Mucosa of rectum (tissue), 2 donors: ENCODE results near the gene LSAMP.

Experiments used
- H3K27ac ChIP-seq, 2 donors: one replicate each; pipeline ENCODE4 v1.7.0; 2013; ENCODE audit warnings: inconsistent platforms in 2 of 2, low read depth in 2 of 2, low read length in 2 of 2
- H3K27me3 ChIP-seq, 2 donors: one replicate each; pipeline ENCODE4 v1.7.0; 2013; ENCODE audit warnings: low read length in 2 of 2; ENCODE audit not compliant: control insufficient read depth in 2 of 2, insufficient read depth in 2 of 2
- H3K36me3 ChIP-seq, 2 donors: one replicate each; pipeline ENCODE4 v1.7.0; 2013; ENCODE audit warnings: low read length in 2 of 2; ENCODE audit not compliant: control insufficient read depth in 2 of 2, insufficient read depth in 2 of 2
- H3K4me1 ChIP-seq, 2 donors: one replicate each; pipeline ENCODE4 v1.7.0; 2013; ENCODE audit warnings: low read length in 2 of 2, mild to moderate bottlenecking in 1 of 2; ENCODE audit not compliant: control insufficient read depth in 2 of 2, insufficient read depth in 2 of 2
- H3K4me3 ChIP-seq, 2 donors: one replicate each; pipeline ENCODE4 v1.7.0; 2013; ENCODE audit warnings: low read length in 2 of 2
- H3K9ac ChIP-seq, 2 donors: one replicate each; pipeline ENCODE4 v1.7.0; 2013; ENCODE audit warnings: low read length in 2 of 2, low read depth in 1 of 2, mild to moderate bottlenecking in 1 of 2
- H3K9me3 ChIP-seq, 2 donors: one replicate each; pipeline ENCODE4 v1.7.0; 2013; ENCODE audit warnings: low read length in 2 of 2; ENCODE audit not compliant: control insufficient read depth in 2 of 2
- donor health status: healthy.
- donor health status: Normal muscosa, but diverticular disease.

LSAMP gene

DNA sequence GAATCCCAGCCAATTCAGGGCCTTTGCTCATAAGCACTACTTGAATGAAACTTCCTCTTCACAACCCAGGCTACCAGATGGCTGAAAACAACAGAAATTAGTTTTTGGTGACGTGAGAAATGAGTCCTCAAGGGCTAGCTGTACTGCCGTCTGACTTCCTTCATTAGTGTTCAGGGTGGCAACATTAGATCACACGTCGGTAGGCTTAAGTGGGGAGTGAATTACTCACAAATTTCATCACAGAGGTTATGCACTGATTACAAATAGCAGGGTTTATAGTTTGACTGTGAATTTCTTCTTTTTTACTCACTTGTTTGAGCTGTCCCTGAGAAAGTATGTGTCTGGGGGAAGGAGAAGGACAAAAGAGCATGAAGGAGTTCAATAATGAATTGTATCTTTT, 424.8 kb downstream of the LSAMP start:
- H3K4me3 ChIP-seq: no peak overlapping the region
- H3K9me3 ChIP-seq: no peaks in the 10 kb centered on the region
- no peaks in the 10 kb centered on the region for H3K4me1 ChIP-seq
- no peak overlapping the region for H3K9ac ChIP-seq
- no peaks in the 10 kb centered on the region for H3K36me3 ChIP-seq
- H3K27me3 ChIP-seq: no peaks in the 10 kb centered on the region
- no peak overlapping the region for H3K27ac ChIP-seq

DNA sequence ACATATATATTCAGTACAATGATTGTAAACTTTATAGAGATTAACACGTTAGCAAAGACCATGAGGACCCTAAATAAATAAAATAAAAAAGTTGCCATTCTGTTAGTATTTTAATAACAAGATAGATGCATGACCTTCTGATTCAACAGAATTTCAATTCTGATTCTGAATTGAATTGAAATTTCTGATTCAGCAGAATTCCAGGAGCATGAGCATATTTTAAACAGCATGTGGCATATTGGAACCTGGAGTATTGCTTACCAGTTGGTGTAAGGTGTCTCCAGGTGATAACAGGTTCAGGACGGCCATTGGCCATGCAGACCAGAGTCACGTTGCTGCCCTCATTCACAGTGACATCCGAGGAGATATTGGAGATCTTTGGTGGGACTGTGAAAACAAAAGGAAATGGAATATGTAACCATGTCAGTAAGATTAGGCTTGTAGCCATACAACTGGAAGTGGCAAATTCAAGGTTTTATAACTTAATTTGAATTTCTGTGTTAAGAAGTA, 426.0 kb downstream of the LSAMP start:
- Histone ChIP-seq H3K9me3 (no peaks in the 10 kb centered on the region), H3K4me1 (no peaks in the 10 kb centered on the region), H3K27ac (no peak overlapping the region)

GRCh38 chr3:116018646-116019045, 426.6 kb downstream of the LSAMP start:
- Histone ChIP-seq H3K9ac (no peak overlapping the region), H3K36me3 (no peaks in the 10 kb centered on the region), H3K4me3 (no peak overlapping the region), H3K9me3 (no peaks in the 10 kb centered on the region), H3K27ac (no peak overlapping the region), H3K27me3 (no peaks in the 10 kb centered on the region), H3K4me1 (no peaks in the 10 kb centered on the region)

More for the DNA sequence above, 426.0 kb downstream of the LSAMP start:
- no peaks in the 10 kb centered on the region for H3K27me3 ChIP-seq
- H3K4me3 ChIP-seq: no peak overlapping the region
- H3K36me3 ChIP-seq: no peaks in the 10 kb centered on the region
- no peak overlapping the region for H3K9ac ChIP-seq

DNA sequence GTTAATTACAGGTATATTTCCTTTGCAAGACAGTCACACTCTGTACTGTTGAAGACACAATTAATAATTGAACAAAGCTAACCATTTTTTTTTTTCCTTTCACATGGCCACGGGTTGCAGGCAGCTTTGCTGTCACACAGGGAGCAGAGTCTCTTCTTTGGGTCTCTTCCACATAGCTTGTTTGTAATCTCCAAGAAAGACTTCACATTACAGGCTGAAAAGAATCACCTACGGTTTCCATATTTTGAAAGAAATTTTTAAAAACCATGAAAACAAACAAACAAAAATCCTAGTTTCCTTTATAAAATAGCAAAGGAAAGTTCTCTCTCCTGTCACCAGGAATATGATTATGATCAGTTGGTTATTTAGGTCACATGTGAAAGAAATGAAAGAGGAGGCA, 429.4 kb downstream of the LSAMP start:
- Histone ChIP-seq H3K27me3 (no peaks in the 10 kb centered on the region), H3K4me3 (no peak overlapping the region), H3K36me3 (no peaks in the 10 kb centered on the region), H3K4me1 (no peaks in the 10 kb centered on the region), H3K9ac (no peak overlapping the region), H3K27ac (no peak overlapping the region), H3K9me3 (no peaks in the 10 kb centered on the region)

DNA sequence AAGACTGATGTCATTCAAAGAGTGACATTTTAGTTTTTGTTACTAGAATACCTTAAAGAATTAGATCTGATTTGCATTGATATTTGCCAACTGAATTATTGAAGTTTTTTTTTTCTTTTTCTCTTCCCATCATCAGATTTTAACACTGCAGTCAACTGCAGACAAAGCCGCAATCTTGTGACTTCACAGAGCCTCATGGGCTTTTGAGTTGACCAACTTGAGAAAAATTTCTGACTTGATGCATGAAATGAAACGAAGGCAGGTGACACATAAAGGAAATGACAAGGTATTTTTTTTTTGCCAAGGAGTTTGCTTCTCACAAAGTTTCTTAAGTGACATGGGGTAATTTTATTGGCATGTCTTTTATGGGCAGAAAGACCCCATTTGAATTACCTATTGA, 438.3 kb downstream of the LSAMP start:
- no peak overlapping the region for H3K27ac ChIP-seq
- no peak overlapping the region for H3K9ac ChIP-seq
- H3K27me3 ChIP-seq: no peaks in the 10 kb centered on the region
- no peaks in the 10 kb centered on the region for H3K9me3 ChIP-seq
- no peak overlapping the region for H3K4me3 ChIP-seq
- no peaks in the 10 kb centered on the region for H3K4me1 ChIP-seq
- no peaks in the 10 kb centered on the region for H3K36me3 ChIP-seq

GRCh38 chr3:116005404-116005803, 439.9 kb downstream of the LSAMP start:
- Histone ChIP-seq H3K27me3 (no peaks in the 10 kb centered on the region), H3K27ac (no peak overlapping the region), H3K36me3 (no peaks in the 10 kb centered on the region), H3K9ac (no peak overlapping the region), H3K4me3 (no peak overlapping the region), H3K9me3 (no peaks in the 10 kb centered on the region), H3K4me1 (no peaks in the 10 kb centered on the region)

DNA sequence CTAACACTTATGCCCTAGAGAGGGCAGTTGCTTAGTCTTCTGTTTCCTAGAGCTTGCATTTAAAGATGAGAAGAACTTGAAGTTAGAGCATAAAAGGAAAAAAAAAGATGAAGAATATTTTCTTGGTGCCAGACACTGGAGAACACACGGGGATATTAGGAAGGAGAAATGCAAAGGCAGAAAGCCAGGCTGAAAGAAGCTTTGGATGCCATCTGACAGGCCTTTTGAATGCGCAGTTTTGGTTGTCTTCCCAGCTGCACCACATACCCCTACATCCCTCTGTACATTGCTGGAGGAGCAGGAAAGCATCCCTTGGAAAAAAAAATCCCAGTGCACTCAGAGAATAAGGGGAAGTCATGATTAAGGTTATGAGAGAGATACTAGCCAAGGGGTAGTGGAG, 443.1 kb downstream of the LSAMP start:
- Histone ChIP-seq H3K9ac (no peak overlapping the region), H3K4me3 (no peak overlapping the region), H3K36me3 (no peaks in the 10 kb centered on the region), H3K9me3 (no peaks in the 10 kb centered on the region), H3K27ac (no peak overlapping the region), H3K27me3 (no peaks in the 10 kb centered on the region), H3K4me1 (no peaks in the 10 kb centered on the region)

DNA sequence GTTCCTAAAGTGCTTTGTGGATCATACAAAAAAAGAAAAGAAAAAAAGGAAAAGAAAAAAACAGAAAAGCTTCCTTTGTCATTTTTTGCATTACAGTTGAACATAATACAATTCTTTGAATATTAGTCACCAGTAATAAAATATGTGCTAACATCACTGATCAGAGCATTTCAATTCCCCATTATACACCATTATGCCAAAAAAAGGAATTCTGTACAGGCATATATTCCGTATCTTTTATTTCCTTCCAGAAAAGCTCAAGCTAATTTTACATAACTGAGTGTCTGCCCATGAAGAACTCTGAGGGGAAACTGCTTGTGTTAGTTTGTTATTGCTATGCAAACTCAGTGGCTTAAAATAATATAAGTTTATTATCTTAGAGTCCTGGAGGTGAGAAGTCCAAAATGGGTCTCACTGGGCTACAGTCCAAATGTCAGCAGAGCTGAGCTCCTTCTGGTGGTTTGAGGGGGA, 444.1 kb downstream of the LSAMP start:
- Histone ChIP-seq H3K4me1 (no peaks in the 10 kb centered on the region), H3K9me3 (no peaks in the 10 kb centered on the region), H3K9ac (no peak overlapping the region), H3K27ac (no peak overlapping the region), H3K4me3 (no peak overlapping the region), H3K36me3 (no peaks in the 10 kb centered on the region), H3K27me3 (no peaks in the 10 kb centered on the region)

DNA sequence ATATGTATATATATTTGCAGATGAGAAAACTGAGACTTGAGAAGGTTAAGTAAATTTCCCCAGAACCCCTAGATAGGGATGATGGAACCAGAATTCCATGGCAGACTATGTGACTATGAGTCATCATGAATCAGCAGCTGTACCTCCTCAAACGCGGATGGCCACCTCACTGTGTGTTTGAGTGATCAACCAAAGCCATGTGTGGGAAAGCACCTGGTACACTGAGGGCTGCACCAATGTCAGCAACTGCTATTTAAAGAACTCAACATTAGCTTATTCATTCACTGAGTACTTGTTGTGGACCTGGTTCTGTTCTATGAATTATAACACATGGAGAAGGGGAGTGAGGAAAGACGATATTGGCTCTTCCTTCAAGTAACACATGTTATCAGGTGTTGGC, 445.0 kb downstream of the LSAMP start:
- Histone ChIP-seq H3K27ac (no peak overlapping the region), H3K9ac (no peak overlapping the region), H3K9me3 (no peaks in the 10 kb centered on the region), H3K27me3 (no peaks in the 10 kb centered on the region), H3K4me1 (no peaks in the 10 kb centered on the region), H3K36me3 (no peaks in the 10 kb centered on the region), H3K4me3 (no peak overlapping the region)

GRCh38 chr3:115999613-116000012, 445.7 kb downstream of the LSAMP start:
- H3K9ac ChIP-seq: no peak overlapping the region
- no peaks in the 10 kb centered on the region for H3K36me3 ChIP-seq
- H3K27me3 ChIP-seq: no peaks in the 10 kb centered on the region
- H3K4me3 ChIP-seq: no peak overlapping the region
- no peaks in the 10 kb centered on the region for H3K4me1 ChIP-seq
- H3K27ac ChIP-seq: no peak overlapping the region
- no peaks in the 10 kb centered on the region for H3K9me3 ChIP-seq
